ENCODE data around the gene SLC41A3.
"Not testable (repeated sequence)": the region's sequence is repeated elsewhere in the genome, so short reads cannot be mapped to it uniquely, and the experiment has no call there.

SLC41A3 gene

DNA sequence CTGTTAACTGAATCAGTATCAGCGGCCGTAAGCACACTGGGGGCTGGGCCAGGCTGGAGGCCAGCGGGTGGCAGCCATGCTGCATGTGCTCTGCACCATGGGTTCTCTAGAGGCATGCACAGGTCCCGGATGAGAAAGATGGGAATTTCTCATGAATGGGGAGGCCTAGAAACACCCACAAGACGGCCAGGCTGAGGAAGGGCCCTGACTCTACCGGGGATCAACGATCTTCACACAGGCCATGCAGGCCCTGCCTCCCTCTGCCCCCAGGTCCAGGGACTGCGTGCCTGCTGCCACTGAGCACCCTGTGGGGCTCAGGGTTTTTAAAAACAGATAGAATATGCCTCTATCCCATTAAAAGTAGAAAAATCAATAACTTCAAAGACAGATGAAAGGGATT, 32.7 kb downstream of the SLC41A3 start:
- no peak for DNase-seq

DNA sequence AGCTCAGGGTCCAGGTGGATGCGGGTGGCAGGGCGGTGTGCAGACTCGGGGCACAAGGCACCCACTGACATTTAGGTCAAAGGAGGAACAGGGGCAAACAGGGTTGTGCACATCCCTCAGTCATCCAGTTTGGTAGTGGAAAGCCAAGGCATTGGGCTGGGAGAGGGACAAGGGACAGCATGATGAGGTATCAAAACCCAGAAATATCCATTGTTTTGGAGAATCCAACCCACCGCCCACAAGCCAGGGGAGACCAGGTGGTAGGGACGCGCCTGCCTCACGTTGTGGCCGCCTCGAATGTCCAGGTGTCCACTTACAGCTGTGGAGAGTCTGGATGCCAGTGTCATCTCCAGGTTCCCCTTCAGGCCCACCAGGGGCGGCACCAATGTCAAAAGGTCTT, 33.3 kb downstream of the SLC41A3 start:
- no peak for DNase-seq

DNA sequence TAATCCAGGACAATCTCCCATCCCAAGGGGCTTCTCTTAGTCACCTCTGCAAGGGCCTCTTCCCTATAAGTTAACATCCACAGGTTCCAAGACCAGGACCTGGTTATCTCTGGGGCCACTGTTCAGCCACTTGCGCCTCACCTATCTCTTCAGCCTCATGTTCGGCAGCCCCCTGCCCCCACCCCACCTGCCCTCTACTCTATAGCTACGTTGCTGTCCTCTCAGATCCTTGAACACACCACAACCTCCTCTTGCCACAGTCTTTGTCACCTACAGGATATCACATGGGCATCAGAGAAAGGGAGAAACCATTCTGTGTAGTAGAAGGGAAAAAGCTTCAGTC, 33.9 kb downstream of the SLC41A3 start:
- DNase-seq = no peak

DNA sequence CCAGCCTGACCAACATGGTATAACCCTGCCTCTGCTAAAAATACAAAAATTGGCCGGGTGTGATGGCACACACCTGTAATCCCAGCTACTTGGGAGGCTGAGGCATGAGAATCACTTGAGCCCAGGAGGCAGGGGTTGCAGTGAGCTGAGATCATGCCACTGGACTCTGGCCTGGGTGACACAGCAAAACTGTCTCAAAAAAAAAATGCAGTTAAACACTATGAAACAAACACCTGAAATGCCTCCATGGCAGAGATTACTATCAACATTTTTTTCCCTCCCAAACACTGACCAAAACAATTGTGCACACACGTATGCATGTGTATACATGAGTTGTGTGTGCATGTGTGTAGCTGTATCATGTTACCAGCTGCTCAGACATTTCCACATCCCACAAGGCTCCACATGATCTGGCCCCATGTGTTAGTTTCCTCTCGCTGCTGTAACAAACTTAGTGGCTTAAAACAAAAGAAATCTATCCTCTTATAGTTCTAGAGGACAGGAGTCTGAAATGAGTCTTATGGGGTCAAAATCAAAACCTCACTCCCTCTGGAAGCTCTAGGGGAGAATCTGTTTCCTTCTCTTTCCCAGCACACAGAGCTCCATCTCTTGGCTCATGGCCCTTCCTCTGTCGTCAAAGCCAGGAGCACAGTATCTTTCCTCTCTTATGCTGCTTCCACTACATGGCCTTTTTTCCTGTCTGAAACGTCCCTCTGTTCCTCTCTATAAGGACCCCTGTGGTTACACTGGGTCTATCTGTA, 34.5 kb downstream of the SLC41A3 start:
- no peak for DNase-seq

DNA sequence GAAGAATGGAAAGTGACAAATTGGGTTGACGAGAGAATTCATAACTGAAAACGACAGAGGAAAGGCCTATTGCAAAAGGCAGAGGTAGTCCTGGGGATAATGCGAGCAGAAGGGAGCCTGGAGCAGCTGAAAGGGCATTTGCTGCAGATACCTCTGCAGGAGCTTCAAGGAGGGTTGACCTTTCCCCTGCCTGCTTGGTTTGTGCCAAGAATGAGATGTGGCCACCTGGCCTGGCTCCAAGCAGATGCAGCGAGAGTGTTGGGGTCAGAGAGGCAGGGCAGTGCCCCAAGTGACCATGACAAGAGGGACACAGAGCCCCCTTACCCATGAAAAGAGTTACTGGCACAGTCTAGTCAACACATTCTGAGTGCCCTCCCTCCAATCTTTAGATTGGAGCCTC, 43.5 kb downstream of the SLC41A3 start:
- no peak for DNase-seq

DNA sequence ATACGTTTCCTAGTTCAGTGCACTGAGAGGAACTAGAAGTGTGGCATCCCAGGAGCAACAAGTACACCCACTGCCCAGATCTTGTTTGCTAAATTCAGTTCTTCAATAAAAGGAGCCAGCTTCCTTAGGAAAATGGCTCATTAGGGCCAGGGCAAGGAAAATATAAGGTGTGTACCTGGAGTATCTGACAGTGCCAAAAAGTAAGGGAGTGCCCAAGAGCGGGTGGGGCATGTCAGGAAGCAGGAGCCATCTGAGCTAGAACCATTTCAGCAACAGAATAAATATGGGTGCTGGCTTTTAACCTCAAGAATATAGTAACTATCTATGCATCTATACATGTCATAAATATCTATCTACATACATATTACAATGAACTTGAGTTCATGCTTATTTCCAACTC, 44.1 kb downstream of the SLC41A3 start:
- DNase-seq = no peak

DNA sequence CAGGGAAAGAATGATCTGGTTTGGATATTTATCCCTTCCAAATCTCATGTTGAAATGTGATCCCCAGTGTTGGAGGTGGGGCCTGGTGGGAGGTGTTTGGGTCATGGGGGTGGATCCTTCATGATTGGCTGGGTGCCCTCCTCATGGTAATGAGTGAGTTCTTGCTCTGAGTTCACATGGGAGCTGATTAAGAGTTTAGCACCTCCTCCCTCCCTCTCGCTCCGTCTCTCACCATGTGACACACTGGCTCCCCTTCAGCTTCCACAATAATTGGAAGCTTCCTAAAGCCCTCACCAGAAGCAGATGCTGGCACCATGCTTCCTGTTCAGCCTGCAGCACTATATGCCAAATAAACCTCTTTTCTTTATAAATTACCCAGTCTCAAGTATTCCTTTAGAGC, 45.1 kb downstream of the SLC41A3 start:
- not testable (repeated sequence) for DNase-seq

DNA sequence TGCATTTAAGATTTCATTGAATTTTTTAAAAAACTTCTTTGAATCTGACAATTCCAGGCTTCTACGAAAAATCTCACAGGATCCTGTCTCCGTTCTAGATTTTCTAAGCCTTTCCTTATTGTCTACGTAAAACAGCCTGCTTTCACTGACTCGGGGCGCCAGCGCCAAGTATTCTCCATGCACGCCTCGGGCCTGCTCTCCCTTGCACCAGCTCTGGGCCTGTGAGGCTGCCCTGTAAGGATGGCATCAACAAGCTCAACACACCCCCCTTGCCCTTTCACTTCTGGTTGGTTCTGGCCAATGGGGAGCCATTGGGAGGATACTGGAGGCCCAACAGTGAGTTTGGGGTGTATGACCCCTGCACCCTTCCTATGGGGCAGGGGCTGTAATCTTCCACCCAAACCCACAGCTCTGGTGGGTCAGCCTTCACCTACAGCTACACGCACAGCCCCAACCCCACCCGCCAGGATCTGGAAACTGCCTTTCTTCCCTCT, 47.8 kb downstream of the SLC41A3 start:
- no peak for DNase-seq

DNA sequence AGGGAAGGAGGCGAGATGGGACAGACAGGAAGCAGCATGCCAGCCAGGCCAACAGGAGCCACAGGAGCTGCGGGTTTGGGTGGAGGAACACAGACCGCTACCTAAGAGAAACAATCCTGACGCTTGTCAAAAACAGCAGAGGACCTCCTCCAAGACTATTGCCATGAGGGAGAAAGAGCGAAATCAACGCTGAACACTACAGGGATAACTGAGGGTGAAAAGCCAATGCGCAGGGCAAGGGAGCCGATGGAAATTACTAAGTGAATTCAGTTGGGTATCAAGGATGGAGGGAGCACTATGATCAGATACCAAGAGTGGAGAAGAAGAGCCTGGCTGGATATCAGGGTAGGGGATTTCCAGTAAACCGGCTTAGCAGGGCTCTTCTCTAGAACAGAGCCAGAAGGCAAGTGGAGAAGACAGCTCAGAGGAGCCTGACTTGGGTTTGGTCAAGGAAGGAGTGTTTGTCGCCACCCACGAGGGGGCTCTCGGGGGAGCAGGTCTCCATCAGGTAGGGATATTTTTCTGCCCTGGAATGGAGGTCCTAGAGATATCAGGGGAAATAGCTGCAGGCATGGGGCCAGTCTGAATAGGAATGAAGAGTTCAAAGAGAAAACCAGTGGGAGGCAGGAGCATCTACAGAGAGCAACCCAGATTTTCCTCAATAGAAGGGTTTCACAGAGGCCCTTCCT, 48.4 kb downstream of the SLC41A3 start:
- DNase-seq = no peak

DNA sequence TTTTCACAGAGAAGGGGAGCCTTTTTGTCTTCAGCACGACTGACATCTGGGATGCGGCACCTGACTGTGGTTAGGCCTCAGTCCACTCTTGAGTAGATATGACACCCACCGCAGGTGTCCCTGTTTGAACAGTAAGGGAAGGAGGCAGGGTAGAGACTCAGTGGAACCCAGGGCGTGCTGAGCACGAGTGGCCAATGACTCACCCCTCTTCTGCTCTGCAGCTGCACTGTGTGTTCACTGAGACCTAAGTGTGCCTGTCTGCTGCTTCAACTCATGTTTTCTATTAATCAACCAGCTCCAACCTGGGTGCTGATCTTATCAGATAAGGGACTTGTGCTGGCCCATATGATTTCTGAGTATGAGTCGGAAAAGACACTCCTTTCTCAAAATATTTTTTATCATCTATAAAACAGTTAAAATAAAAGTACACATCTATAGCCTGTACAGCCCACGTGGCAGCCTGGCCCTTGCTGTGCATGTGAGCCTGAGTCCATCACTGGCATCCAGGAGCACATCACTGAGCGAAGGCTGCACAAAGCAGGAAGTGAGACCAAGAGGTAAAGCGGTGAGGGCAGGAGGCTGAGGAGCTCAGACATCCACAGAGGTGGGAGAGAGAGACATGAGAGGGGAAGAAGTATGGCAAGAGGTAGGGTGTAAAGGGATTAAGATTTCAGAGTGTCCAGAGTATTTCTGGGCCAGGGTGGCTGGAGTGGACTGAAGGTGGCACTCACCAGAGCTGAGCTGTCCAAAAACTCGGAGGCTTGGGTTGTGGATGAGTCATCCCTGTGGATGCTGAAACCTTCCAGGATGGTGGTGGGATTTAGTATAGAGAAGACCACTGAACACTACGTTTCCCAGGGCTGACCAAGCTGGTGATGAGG, 49.2 kb downstream of the SLC41A3 start:
- DNase-seq = no peak

DNA sequence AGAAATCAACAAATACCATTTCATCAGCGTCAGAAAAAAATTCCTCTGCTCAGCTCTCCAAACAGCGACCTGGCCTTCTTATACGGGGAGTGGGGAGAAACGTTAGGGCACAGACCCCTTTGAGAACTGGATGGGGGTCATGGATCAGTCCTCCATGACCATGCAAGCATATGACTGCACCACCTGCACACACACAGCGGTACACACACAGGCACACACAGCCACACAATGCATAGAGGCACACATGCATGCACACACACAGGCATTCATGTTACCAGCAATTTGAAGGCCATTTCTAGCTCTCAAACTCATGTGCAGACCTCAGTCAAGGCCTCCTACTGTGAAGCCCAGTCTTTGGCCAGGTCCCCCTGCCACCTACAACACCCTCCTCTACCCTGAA, 50.2 kb downstream of the SLC41A3 start:
- DNase-seq = no peak

DNA sequence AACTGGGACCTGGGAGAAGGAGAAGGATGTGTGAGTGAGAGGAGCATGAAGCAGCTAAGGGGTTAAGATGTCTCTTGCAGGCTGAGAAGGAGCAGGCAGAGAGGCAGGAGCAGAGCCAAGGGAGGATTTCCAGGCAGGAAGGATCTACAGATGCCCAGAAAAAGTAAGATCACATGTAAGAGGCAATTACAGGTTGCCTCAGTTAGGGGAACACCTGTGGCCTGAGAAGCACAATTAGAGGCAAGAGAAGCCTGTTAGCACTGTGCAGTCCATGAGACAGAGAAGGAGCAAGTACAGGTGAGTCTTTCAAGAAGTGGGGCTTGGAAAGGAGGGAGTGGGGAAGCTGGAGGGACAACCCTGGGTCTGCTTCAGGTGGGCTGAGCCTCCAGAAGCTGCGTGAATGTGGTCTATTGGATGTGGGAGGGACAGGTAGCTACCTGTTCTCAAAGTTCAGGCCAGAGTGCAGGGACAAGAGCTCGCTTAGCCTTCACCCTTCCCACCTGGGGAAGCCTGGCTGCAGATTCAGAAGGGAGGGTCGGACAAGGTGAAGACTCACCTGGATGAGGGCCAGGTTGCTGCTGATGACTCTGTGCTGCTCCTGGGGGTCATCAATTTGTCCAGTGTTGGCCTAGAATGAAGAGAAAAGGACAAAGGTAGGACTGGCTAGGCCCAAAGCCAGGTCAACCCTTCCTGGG, 50.7 kb downstream of the SLC41A3 start:
- DNase-seq = no peak

DNA sequence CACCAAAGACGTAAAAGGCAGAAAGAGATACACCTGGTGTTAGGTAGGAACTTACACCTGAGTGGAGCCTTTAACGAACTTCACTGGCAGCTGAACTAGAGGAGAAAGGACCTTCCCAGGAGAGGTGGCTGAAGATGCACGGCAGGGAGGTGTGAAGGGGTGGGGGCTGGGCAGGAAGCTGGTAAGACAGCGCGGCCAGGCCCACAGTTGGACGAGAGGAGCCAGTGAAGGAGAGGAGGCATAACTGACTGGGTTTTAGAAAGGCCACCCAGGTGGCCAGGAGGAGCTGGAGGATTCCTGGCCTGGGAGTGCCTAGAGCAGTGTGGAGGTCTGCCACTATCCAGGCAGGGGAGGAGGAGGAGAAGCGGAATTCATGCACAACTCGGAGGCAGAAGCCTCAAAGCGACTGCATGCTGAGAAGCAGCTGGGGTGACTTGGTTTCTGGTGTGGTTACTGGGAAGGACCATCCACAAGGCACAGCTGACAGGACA, 51.9 kb downstream of the SLC41A3 start:
- no peak for DNase-seq

DNA sequence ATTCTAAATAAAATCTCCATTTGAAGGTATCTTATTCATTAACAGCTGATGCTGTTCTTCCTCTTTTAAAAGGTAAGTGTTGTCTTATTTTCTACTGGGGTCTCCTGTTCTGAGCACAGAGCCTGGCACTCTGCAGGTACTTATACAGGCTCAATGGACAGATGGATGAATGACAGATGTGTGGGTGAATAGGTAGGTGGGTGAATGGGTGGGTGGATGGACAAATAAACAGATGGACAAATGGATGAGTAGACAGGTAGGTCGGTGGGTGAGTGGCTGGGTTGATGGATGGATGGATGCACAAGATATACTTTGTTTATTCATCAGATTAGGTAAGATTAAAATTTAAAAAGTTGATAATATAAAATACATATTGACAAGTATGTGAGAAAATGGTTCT, 53.5 kb downstream of the SLC41A3 start:
- no peak for DNase-seq

DNA sequence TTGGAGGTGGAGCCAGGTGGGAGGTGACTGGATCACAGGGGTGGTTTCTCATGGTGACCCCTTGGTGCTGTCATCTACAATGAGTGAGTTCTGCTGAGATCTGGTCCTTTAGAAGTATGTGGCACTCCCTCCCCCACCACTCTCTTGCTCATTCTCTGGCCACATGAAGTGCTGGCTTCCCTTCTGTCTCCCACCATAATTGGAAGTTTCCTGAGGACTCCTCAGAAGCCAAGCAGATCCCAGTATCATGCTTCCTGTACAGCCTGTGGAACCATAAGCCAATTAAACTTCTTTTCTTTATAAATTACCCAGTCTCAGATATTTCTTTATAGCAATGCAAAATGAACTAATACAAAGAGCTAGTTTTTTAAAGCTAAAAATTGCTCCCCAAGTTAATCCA, 54.7 kb downstream of the SLC41A3 start:
- no peak for DNase-seq

DNA sequence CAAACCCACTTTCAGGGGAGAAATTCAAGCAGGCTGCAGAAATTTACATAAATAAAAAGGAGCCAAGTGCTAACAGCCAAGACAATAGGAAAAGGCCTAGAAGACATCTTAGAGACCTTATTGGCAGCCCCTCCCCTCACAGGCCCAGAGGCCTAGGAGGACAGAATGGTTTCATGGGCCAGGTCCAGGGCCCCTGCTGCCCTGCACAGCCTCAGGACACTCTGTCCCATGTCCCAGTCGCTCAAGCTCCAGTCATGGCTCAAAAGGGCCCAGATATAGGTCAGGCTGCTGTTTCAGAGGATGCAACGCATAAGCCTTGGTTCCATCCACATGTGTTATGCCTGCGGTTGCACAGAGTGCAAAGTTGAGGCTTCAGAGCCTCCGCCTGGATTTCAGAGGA, 55.8 kb downstream of the SLC41A3 start:
- DNase-seq = no peak

DNA sequence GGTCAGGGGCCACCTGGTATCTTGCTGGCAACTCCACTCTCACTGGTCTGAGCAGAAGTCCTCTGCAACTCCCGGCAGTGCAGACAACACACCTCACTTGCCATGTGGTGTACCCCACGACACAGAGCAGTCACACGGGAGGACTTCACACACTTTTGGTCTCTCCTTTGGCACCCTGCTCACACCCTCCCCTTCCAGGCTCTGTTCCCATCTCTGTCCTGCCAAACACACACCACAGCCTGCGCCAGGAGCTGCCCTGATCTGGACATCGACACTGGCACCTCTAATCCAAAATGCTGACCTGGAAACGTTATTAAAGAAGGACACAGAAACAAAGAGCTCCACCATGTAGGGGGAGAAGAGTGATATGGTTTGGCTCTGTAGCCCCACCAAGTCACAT, 57.2 kb downstream of the SLC41A3 start:
- DNase-seq = no peak

DNA sequence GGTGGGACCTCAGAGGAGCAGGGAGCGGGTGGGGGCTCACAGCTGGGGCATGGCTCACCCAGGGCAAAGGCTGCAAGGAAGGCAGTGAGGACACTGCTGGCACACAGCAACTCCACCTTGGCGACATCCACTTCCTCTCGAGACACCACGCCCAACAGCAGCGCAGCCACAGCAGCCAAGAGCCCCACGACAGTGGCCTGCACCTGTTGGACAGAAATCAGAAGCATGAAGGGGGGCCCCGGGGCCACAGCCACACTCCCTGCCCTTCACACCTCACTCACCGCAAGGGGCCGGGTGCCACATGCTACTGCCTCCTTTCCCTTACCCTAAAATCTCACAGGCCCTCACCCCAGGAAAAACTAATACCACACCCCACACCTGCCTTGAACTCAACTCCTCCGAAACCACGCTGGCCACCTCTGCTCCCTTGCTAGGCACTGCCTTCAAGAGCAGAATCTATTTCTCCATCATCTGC, 57.6 kb downstream of the SLC41A3 start:
- DNase-seq = no peak

DNA sequence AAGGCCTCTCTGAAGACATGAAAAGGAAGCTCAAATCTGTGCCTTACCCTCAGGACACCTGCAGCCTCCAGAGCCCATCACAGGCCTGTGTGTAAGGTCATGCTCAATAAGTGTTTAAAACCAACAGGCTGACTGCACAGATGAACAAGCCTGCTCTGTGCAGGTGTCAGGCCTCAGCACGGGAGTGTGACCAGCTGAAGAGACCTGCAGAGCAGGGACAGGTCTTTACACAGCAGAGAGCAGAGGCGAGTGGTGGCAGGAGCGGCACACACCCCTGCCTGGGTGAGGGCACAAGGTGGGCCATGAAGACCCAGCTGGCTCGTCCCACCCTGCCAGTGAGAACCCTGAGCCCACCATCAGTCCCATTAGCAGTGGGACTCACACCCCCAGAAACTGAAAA, 58.1 kb downstream of the SLC41A3 start:
- no peak for DNase-seq

DNA sequence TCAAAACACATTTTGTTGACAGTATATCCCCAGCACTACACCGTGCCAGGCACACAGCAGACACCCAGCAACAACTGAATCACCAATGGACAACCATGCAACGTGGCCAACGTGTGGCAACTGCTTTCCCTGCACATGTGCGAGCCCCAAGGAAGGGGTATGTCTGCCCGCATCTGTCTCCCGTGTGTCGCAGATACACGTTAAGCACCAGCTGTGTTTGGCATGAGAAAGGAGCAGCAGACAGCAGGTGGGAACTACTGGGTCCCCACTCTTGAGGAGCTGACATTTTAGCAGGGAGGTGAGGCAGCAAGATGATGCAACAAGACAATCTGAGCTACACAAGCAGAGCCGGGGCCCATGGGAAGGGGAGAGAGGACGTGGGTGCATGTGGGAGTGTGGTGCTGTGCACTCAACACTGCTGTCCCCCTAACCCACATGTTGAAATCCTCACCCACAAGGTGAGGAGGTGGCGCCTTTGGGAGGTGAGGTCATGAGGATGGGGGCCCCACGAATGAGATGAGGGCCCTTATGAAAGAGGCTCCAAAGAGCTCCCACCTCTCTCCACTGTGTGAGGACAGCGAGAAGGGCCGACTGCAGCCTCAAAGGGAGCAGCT, 58.7 kb downstream of the SLC41A3 start:
- DNase-seq = no peak

DNA sequence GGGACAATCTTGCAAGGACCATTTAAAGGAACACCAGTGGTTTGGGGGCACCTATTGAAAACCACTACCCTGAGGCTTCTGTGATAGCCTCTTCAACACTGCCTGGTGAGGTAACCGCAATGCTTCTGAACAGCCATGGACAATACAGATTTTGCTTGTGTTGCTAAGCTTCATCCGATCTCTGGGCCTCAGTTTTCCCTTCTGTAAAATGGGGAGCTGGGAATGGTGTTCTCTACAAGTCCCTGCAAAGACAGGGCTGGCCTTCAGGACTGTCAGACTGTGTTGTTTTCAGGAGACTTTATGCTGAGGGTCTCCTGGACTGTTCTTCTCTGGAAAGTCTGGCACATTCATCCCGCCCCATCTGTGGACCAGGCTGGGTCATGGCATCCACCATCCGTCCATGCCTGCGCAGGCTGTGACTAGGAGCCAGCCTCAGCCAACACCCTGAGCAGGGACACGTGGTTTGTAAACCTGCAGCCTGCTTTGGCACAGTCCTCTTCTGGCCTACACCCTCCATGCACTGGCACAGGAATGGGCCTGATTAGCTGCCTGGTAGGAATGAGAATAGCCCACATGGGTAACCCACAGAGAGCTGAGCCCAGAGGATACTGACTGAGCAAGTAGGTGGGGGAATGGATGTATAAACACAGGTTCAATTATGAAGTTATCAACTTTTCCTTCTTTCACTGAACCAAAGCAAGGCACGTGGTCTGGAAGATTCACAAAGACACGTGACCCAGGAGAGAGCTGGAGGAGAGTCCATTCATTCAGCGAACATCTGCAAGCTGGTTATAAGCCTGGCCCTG, 59.7 kb downstream of the SLC41A3 start:
- DNase-seq = no peak
